COR-L47 (cell line): ENCODE results near the gene HOXB5.
A peak's percentile ranks its signal among the peaks of the same experiment; 100 is the strongest.

ENCODE experiments used
- DNase-seq: peaks from one replicate; lab custom pipeline; 2025; lab: John Stamatoyannopoulos, UW

HOXB5 gene

DNA sequence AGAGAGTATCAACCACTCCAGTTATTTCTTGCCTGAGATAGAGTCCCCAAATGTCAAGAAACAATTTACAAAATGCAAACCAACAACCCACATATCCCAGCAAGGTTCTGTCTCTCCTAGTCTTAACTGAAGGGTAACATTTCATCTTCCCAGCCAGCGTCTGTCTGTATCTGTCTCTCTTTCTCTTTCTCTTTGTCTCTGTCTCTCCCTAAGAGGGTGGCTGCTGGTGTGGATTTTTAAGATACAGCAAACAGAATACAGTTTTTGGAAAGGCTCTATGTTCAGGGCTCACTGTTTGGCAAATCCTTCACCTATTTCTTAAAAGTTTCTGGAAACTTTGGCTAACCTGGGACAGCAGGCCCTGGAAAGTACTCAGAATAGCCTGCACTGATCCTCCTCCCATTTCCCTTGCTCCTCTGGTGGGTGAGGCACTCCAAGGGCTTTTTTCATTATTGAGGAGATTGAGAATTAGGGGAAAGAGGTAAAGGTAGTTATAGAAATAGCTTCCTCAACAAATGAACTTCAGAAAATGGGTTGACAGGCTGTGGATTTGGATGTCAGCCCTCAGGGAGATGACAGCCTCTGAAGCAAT, 21.7 kb downstream of the HOXB5 start:
- DNase-seq = no peak

GRCh38 chr17:48571024-48571818, 22.4 kb downstream of the HOXB5 start:
- DNase-seq = no peak

DNA sequence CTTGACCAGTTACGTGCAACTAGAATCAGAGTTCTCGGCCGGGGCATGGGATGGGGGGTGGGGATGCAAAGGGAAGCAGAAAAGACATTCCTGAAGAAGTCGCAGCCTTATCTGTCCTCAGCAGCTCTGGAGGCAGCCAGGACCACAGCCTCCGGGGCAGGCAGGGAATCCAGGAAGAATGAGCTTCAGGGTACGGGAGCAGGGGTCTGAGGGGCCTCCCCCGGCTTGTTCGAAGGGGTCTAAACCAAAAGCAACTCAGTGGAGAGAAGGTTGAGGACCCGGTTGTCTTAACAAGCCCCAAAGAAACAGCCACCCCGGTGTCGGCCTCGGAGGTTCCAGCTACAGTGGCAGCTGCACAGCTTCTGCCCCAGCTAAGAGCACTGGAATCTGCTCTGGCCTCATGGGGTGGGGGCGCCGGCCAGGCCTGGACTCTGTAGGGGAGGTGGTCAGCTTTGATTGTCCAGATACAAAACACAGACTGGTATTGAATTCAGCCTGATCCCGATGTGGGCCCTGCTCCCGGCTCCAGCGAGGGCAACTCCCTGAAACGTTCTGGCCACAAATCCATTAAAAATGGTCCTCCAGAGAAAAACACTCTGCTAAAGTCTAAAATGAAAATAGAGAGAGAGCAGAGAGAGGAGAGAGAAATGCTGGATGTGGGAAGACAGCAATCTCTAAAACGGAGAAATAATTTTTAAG, 23.1 kb downstream of the HOXB5 start:
- DNase-seq = no peak

GRCh38 chr17:48569674-48570324, 23.8 kb downstream of the HOXB5 start:
- no peak for DNase-seq

- no peak for DNase-seq
Measured at GRCh38 chr17:48569240-48569582, 24.4 kb downstream of the HOXB5 start.

DNA sequence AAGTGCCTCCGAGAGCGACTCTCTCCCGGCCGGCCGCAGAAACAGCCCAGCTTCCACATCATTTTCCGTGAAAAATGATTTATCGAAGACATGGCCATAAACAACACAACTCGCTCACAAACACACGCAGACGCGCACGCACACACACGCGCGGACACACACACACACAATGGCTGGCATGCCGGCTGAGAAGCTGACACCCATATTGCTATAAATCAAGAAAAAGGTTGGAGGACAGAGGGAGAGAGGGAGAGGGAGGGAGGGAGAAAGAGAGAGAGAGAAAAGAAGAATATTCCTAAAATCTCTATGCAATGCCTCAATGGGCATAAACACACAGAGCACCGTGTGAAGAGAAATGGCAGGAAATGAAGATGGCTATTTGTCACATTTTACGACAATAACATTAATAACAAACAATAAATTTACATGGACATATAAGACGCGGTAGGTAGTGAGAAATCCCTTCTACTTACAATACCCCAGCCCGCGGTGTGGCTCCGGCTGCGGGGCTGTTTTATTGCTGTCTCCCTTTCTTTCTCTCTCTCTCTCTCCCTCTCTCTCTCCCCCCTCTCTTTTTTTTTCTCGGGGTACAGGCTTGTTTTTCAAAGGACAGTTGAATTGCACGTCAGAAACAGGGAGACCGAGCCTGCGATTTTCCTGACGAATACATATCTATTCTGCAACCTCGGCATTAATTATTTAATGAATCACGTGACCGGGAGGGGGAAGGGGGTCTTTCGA, 24.9 kb downstream of the HOXB5 start:
- DNase-seq = peak; percentile 26

DNA sequence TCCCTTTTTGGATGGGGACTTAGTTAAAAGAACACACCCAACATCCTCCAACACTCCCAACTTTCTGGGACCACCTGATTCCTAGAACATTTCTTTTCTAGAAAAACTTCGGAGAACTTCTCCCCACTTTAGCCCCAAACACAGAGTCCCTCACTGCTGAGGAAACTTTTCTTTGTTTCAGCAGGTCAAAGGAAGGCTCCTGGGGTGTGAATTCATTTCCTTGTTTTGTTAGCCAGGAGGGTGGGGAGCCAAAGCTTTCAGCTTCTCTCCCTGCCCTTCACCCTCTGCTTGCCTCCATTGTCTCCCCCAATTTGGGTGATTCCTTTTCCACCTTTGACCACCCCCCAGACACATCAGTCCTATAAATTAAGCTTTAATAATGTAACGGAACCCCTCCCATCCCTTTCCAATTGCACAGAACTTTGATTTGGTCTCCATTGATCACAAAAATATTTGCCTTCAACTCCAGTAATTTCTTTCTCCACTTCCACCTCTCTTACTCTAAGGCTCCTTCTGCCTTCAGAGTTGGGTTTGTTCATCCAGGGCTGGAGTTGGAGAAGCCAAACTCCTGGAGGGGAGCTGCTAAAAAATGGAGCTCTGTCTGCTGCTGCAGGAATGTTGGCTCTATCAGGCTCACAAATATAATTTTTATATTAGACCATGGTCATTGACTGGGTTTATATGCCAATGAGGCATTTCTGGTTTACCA, 25.8 kb downstream of the HOXB5 start:
- no peak for DNase-seq

DNA sequence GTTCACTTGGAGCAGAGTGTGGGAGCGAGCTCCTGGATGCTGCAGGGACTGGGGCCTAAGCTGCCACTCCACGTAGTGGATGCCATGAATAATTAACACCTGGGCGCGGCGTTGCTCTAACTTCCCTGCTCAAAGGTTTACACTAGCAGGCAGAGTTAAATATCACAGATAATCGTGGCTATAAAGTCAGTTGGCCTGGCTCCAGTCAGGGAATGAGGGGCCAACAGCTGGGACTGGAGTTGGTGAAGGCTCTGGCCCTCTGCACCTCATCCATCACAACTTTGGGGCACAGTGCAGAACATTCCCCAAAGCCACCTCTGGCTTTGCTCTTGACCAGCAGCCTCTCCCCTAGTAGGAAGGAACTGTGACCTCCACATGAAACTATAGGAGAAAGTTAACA, 26.4 kb downstream of the HOXB5 start:
- DNase-seq = peak; percentile 69

DNA sequence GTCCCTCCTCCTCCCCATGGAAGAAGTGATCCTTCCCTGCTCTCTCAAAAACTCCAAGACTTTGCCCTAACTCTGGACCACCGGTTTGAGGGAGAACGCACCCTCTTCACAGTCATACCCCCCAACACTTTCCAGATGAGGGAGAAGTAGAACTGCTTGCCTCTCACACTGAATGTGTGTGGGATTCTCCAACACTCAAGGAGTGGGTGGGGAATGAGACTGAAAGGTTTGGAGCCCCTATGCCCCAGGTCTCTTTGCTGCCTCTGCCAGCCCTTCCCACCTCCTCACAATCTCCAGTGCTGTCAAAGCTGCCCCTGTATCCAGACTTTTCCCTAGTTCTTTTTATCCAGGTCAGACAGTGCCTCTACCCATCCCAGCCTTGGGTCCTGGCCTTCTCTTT, 26.9 kb downstream of the HOXB5 start:
- DNase-seq = no peak

GRCh38 chr17:48565925-48566710, 27.5 kb downstream of the HOXB5 start:
- no peak for DNase-seq

GRCh38 chr17:48565022-48565554, 28.5 kb downstream of the HOXB5 start:
- no peak for DNase-seq

DNA sequence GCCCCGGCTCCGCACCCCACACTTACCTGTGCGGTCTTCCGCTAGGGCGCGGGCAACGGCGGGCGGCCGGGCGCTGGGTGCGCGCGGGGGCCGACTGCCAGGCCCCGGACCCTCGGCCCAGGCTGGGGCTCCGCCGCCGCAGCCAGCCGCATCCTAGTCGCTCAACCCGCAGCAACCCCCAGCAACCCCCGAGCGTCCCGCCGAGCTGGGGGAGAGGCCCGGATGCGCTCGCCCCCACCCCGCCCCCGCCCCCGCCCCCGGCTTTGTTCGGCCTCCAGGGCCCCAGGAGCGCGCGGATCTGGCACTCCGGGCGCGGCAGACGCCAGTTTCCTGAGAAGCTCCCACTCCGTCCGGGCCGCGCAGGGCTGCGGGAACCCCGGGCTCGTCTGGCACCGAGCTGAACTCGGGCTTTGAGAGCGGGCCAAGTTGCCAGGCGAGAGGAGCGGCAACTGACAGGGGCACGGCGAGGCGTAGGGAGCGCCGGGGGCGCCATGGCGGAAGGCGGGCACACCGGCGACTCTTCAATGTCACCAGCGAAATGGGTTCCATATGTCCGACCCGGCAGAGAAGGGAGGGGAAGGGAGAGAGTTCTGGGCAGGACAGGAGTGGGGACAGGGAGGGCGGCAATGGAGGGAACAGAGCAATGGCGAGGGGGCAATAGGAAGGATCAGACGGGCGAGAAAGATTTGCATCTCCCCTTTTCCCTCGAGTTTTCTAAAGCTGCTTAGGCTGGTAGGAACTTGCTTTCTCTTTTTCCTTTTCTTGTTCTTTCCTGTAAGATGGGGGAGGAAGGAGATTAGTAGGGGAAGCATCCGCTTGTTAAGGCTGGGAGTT, 29.2 kb downstream of the HOXB5 start:
- peak; percentile 28 for DNase-seq

DNA sequence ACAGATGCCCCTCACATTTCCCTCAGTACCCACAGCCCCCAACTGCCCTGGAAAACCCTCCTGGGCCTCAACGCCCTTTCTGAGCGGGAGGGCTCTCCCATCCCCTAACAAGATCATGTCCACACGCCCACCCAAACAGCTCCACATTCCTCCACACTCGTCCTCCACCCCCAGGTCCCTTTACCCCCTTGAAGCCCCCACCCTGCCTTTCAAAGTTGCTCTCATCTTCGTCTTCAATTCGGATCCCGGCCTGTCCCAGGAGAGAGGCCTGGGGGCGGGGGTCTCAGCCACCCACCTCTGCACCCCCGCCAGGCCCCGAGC, 29.8 kb downstream of the HOXB5 start:
- no peak for DNase-seq

GRCh38 chr17:48563385-48563838, 30.2 kb downstream of the HOXB5 start:
- no peak for DNase-seq

- no peak for DNase-seq
Measured at GRCh38 chr17:48562934-48563333, 30.6 kb downstream of the HOXB5 start.

GRCh38 chr17:48561884-48562810, 31.4 kb downstream of the HOXB5 start:
- DNase-seq = no peak

DNA sequence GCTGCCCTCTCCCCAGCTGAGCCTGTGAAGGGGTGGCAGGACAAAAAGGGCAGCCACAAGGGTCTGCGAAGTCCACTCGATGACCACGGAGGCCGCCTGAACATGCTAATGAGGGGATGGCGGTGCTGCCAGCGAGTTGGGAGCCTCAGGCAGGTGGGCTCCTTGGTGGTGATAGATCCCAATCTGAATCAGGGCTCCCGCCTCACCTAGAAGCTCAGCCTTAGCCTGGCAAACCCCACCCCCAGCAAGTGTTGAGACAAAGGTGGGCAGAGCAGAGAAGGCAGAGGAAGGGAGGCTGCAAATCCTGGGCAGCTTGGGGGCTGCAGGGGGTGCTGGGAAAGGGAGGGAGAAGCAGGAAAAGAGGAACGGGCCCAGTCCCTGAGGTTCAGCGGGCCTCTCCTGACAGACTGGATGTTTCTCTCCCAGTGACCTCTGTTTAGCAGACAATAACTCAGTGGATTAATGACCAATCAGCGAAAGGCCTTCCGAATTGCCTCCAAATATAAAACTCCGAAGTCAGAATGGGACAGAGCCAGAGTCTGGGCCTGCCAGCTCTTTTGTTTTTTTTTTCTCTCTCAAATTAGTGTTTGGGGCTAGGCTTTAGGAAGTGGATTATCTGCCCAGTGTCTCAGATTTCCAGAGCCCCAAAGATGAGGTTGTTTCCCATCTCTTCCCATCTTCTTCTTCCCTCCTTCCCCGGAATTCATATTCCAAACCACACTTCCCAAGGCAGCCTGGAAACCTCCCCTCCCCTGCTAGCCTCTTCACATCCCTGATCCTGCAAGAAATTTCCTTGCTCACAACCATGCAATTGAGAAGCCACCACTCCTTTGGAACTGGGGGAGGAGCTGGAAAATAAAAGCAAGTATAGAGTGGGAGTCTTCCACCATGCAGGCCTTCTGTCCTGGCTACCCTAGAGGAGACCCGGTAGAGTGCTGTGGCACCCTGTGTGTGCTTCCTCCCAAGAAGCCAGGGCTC, 33.5 kb downstream of the HOXB5 start:
- DNase-seq = no peak
